H1 (cell line): ENCODE results near the gene MYBPC2.

Experiments used
- ATF2 ChIP-seq: IDR thresholded peaks from 2 replicates; pipeline ENCODE4 v1.6.1; 2012; ENCODE audit warnings: low read length, inconsistent platforms
- CREB1 ChIP-seq: IDR thresholded peaks from 2 replicates; pipeline ENCODE4 v1.6.1; 2012; ENCODE audit warnings: inconsistent platforms
- CTCF ChIP-seq, 3 experiments: IDR thresholded peaks; 1 replicate in 2 of 3; 2 replicates in 1 of 3; pipeline versions ENCODE4 v1.5.1 to v1.6.1; 2011; ENCODE audit warnings: low read length in 3 of 3, mild to moderate bottlenecking in 3 of 3, inconsistent platforms in 2 of 3, low read depth in 1 of 3, moderate library complexity in 1 of 3; ENCODE audit not compliant: insufficient read depth in 1 of 3; ENCODE audit errors: control extremely low read depth in 1 of 3
- JUND ChIP-seq: IDR thresholded peaks from 2 replicates; pipeline ENCODE4 v1.6.1; 2011; ENCODE audit warnings: mild to moderate bottlenecking, improper control_type of control experiment, low read length
- NRF1 ChIP-seq: IDR thresholded peaks from 2 replicates; pipeline ENCODE4 v1.6.1; 2011; ENCODE audit warnings: mild to moderate bottlenecking, low read depth, low read length, improper control_type of control experiment
- RAD21 ChIP-seq, 2 experiments: IDR thresholded peaks in 1 of 2; conservative IDR thresholded peaks in 1 of 2; 2 replicates each; pipeline ENCODE4 v1.6.1; 2011; ENCODE audit warnings: low read depth in 2 of 2, low read length in 2 of 2, improper control_type of control experiment in 1 of 2, inconsistent platforms in 1 of 2, mild to moderate bottlenecking in 1 of 2, moderate library complexity in 1 of 2
- TEAD4 ChIP-seq: IDR thresholded peaks from 2 replicates; pipeline ENCODE4 v1.6.1; 2012; ENCODE audit warnings: low read depth, low read length, inconsistent platforms, mixed read lengths

- TF ChIP-seq NRF1 (no peak), TEAD4 (no peak), CTCF (IDR thresholded peaks at IDR 0.05; ENCODE audit: control extremely low read depth in 1 of 3, insufficient read depth in 1 of 3, low read depth in 1 of 3, low read length in 3 of 3) (no peak), ATF2 (no peak), CREB1 (no peak), JUND (no peak), RAD21 (IDR thresholded peaks at IDR 0.05 in 1 of 2, conservative IDR thresholded peaks at IDR 0.05 in 1 of 2; ENCODE audit: low read depth in 2 of 2, low read length in 2 of 2) (no peak)
Measured at GRCh38 chr19:50416034-50416977, 16.4 kb upstream of the MYBPC2 start.
